GM13977 (cell line): ENCODE results near the gene PDE8A.
A peak's percentile ranks its signal among the peaks of the same experiment; 100 is the strongest.

Experiments used
- DNase-seq: peaks from one replicate; pipeline ENCODE4 v3.0.0; 2012; ENCODE audit warnings: low spot score
- in situ Hi-C: fragments of 300-500 bp; cut with MboI; formaldehyde crosslinking; loops from one replicate; pipeline ENCODE4 v1.12.0; 2022; ENCODE audit warnings: low sequenced_read_pairs, low pct_unique_long_range_greater_than_20kb, mixed read lengths, inconsistent platforms; ENCODE audit not compliant: unreplicated experiment
- TF ChIP-seq, protein P1 (sequence below): IDR thresholded peaks from 2 replicates; pipeline ENCODE4 v1.5.1; 2012; ENCODE audit warnings: mild to moderate bottlenecking, control low read depth; ENCODE audit not compliant: insufficient read depth; ENCODE audit errors: extremely low read depth, missing control alignments

PDE8A gene

GRCh38 chr15:85063522-85064079, 81.9 kb downstream of the PDE8A start:
- in situ Hi-C loops = no loop called here
- TF ChIP-seq, protein P1, sequence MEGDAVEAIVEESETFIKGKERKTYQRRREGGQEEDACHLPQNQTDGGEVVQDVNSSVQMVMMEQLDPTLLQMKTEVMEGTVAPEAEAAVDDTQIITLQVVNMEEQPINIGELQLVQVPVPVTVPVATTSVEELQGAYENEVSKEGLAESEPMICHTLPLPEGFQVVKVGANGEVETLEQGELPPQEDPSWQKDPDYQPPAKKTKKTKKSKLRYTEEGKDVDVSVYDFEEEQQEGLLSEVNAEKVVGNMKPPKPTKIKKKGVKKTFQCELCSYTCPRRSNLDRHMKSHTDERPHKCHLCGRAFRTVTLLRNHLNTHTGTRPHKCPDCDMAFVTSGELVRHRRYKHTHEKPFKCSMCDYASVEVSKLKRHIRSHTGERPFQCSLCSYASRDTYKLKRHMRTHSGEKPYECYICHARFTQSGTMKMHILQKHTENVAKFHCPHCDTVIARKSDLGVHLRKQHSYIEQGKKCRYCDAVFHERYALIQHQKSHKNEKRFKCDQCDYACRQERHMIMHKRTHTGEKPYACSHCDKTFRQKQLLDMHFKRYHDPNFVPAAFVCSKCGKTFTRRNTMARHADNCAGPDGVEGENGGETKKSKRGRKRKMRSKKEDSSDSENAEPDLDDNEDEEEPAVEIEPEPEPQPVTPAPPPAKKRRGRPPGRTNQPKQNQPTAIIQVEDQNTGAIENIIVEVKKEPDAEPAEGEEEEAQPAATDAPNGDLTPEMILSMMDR = no peak
- no peak for DNase-seq

- in situ Hi-C loops = no loop called here
- DNase-seq = no peak
- TF ChIP-seq, protein P1 = no peak
Measured at GRCh38 chr15:85064710-85065109, 83.1 kb downstream of the PDE8A start.

- TF ChIP-seq, protein P1 = no peak
- no peak for DNase-seq
- in situ Hi-C loops = no loop called here
Measured at GRCh38 chr15:85071061-85071460, 89.4 kb downstream of the PDE8A start.

DNA sequence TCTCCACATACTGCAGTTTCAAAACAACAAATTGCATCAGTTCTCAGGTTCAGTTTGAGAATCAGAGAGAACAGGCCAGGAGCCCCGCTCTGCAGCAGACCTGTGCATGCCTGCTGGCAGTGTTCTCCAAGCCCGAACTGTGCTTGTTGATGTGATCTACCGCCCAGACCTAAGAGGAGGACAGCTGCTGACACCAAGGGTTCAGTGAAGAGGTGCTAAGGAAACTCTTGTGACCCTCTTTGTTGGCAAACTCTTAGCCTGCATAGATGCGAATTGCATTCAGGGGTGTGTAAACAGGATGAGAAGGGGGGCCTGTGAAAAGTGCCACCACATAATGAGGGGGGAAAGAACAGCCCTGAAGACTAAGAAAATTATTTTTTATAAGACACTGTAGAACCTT, 89.8 kb downstream of the PDE8A start:
- in situ Hi-C loops = no loop called here
- TF ChIP-seq, protein P1 = no peak
- DNase-seq = no peak

DNA sequence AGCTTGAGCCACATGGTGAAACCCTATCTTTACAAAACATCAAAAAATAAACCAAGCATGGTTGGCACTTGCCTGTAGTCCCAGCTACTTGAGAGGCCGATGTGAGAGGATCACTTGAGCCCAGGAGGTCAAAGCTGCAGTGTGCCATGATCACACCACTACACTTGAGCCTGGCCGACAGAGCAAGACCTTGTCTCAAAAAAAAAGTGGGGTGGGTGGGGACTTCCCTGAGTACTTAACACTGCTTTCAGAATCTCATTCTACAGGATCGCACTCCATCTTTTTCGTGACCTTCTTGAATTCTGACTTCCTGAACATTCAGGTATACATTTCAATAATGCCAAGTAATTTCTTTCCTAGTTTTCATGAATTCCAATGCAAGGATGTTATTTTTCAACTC, 91.3 kb downstream of the PDE8A start:
- TF ChIP-seq, protein P1 = no peak
- DNase-seq = no peak
- in situ Hi-C loops = no loop called here

GRCh38 chr15:85073556-85074194, 92.0 kb downstream of the PDE8A start:
- in situ Hi-C loops = no loop called here
- DNase-seq = peak; percentile 39
- TF ChIP-seq, protein P1 = no peak
